ENCODE measurements around the gene ABHD10. TPM values are rescaled to one million over a fixed set of nuclear protein-coding genes. Genes with fewer than 3 reads are reported as not detected.
A peak's percentile ranks its signal among the peaks of the same experiment; 100 is the strongest.

Gene ABHD10
- total RNA-seq, 1 experiment from 2014 or later, result 21.8 TPM

- Histone ChIP-seq H4K20me1 (ENCODE audit: control insufficient read depth, insufficient read depth, insufficient read length) (no peaks in the 10 kb centered on the region), H3K9me3 (ENCODE audit: control insufficient read depth, low read depth, low read length) (no peaks in the 10 kb centered on the region), H2AFZ (ENCODE audit: low read length) (no peak overlapping the region), H3K27ac (ENCODE audit: insufficient read length, low read depth, low read length) (no peak overlapping the region), H2BK12ac (ENCODE audit: insufficient read length, low read depth, low read length) (no peak overlapping the region), H3T11ph (ENCODE audit: low read length) (no peak overlapping the region), H2BK20ac (ENCODE audit: low read depth, low read length, poor library complexity, severe bottlenecking) (no peak overlapping the region), H3K23me2 (ENCODE audit: insufficient read length, low read depth, low read length, poor library complexity, severe bottlenecking) (peaks cover 15% of the 10 kb centered on the region), H3K14ac (ENCODE audit: insufficient read depth, low read length) (no peak overlapping the region), H3K9ac (ENCODE audit: extremely low read depth, insufficient read length, low read length) (no peak overlapping the region), H2BK120ac (ENCODE audit: low read depth, low read length, poor library complexity, severe bottlenecking) (no peak overlapping the region), H3K4ac (ENCODE audit: low read depth, low read length) (no peak overlapping the region), H3K27me3 (ENCODE audit: insufficient read depth, low read length) (no peaks in the 10 kb centered on the region), H3K79me1 (ENCODE audit: insufficient read depth, low read depth, low read length, poor library complexity, severe bottlenecking) (no peaks in the 10 kb centered on the region), H4K8ac (replicated peaks; ENCODE audit: insufficient read length, low read depth, low read length) (no peak overlapping the region), H4K5ac (ENCODE audit: insufficient read length, low read depth, low read length) (no peak overlapping the region), H3K23ac (ENCODE audit: insufficient read length, low read depth, low read length) (no peak overlapping the region), H3K4me2 (ENCODE audit: insufficient read depth, insufficient read length, low read length) (peak overlapping the region; percentile 62), H3K79me2 (ENCODE audit: insufficient read depth, low read length) (no peaks in the 10 kb centered on the region), H3K18ac (ENCODE audit: insufficient read length, low read depth, low read length) (no peak overlapping the region), H2BK5ac (ENCODE audit: insufficient read length, low read length) (no peak overlapping the region), H2AK5ac (ENCODE audit: insufficient read length, low read length) (no peak overlapping the region), H3K56ac (ENCODE audit: insufficient read length, low read depth, low read length) (no peak overlapping the region), H3K4me1 (ENCODE audit: insufficient read depth, low read length) (0 out of 2 replicates have a peak, but pooled peaks cover 7% of the 10 kb centered on the region), H4K91ac (ENCODE audit: insufficient read length, low read depth, low read length) (no peak overlapping the region), H2BK15ac (ENCODE audit: low read depth, low read length) (no peak overlapping the region)
- no peak for DNase-seq
- no CpG with 5 or more reads among the region's 5 CpGs for WGBS (ENCODE audit: extremely low coverage, insufficient read length, low lambda C conversion rate)
- Mint-ChIP-seq H3K27me3 (ENCODE audit: low read depth) (peaks cover 26% of the 10 kb centered on the region), H3K4me1 (peaks cover 32 to 51% of the 10 kb centered on the region in 2 experiments), H3K27ac (no peak overlapping the region; a peak in 1 of 7 replicates), H3K4me3 (peak overlapping the region; percentile 89 to 91), H3K36me3 (ENCODE audit: insufficient read depth in 1 of 3, low read depth in 3 of 3) (peaks cover 0 to 11% (median 3%) of the 10 kb centered on the region in 3 experiments; a peak in 4 of 7 replicates), H3K9me3 (no peaks in the 10 kb centered on the region)
- TF ChIP-seq CTCF (conservative IDR thresholded peaks at IDR 0.05), result no peak
These were observed 21.5 kb downstream of the ABHD10 start for GRCh38 chr3:112000367-112000771.
